GM08714 (cell line): ENCODE data around the gene KLF2.
"Not testable (repeated sequence)": the region's sequence is repeated elsewhere in the genome, so short reads cannot be mapped to it uniquely, and the experiment has no call there.

Experiments used
- H3K4me3 ChIP-seq: fragments of 200-500 bp; sonication (Bioruptor generic); 2 replicates; pipeline ENCODE4 v1.5.1; 2014; ENCODE audit warnings: mild to moderate bottlenecking, low read length, inconsistent platforms
- ZNF274 ChIP-seq: IDR thresholded peaks from 2 replicates; pipeline ENCODE4 v1.6.1; 2012; ENCODE audit warnings: mild to moderate bottlenecking, low read depth, low read length

The KLF2 gene

GRCh38 chr19:16338470-16339360, 14.1 kb downstream of the KLF2 start:
- H3K4me3 ChIP-seq = no peak overlapping the region; the same call in 1 of the 2 replicates
- no peak for TF ChIP-seq ZNF274

- H3K4me3 ChIP-seq = no peak overlapping the region
- TF ChIP-seq ZNF274 = no peak
These were observed 14.7 kb downstream of the KLF2 start for GRCh38 chr19:16339361-16339725.

- H3K4me3 ChIP-seq = no peak overlapping the region
- TF ChIP-seq ZNF274 = no peak
These were observed 15.5 kb downstream of the KLF2 start for GRCh38 chr19:16340092-16340491.

- TF ChIP-seq ZNF274 = no peak
These were observed 16.0 kb downstream of the KLF2 start for GRCh38 chr19:16340654-16341053.

GRCh38 chr19:16342002-16342715, 17.5 kb downstream of the KLF2 start:
- TF ChIP-seq ZNF274 = no peak
- peak overlapping the region; percentile 5; the same call in 1 of the 2 replicates for H3K4me3 ChIP-seq

More at GRCh38 chr19:16340654-16341053, 16.0 kb downstream of the KLF2 start:
- H3K4me3 ChIP-seq = no peak overlapping the region

- H3K4me3 ChIP-seq = no peak overlapping the region
- TF ChIP-seq ZNF274 = no peak
These were observed 18.5 kb downstream of the KLF2 start for GRCh38 chr19:16343156-16343555.

GRCh38 chr19:16345457-16345856, 20.8 kb downstream of the KLF2 start:
- H3K4me3 ChIP-seq = no peak overlapping the region
- TF ChIP-seq ZNF274 = no peak

- H3K4me3 ChIP-seq = not testable (repeated sequence)
These were observed 22.5 kb downstream of the KLF2 start for GRCh38 chr19:16347099-16347498.

GRCh38 chr19:16347706-16348105, 23.1 kb downstream of the KLF2 start:
- TF ChIP-seq ZNF274 = no peak
- H3K4me3 ChIP-seq = no peak overlapping the region

GRCh38 chr19:16349551-16350152, 25.0 kb downstream of the KLF2 start:
- H3K4me3 ChIP-seq = no peak overlapping the region
- no peak for TF ChIP-seq ZNF274

- H3K4me3 ChIP-seq = no peak overlapping the region
- no peak for TF ChIP-seq ZNF274
These were observed 26.6 kb downstream of the KLF2 start for GRCh38 chr19:16351133-16351809.

GRCh38 chr19:16355293-16356043, 30.8 kb downstream of the KLF2 start:
- no peak overlapping the region for H3K4me3 ChIP-seq
- no peak for TF ChIP-seq ZNF274

GRCh38 chr19:16358456-16358855, 33.8 kb downstream of the KLF2 start:
- no peak overlapping the region for H3K4me3 ChIP-seq
- no peak for TF ChIP-seq ZNF274
